ENCODE results near the gene PPM1E. TPM values are rescaled to one million over a fixed set of nuclear protein-coding genes. Genes with fewer than 3 reads are reported as not detected.

Gene PPM1E
- total RNA-seq, 2 donors from 2014 or later: 4.1 to 7.8 TPM

DNA sequence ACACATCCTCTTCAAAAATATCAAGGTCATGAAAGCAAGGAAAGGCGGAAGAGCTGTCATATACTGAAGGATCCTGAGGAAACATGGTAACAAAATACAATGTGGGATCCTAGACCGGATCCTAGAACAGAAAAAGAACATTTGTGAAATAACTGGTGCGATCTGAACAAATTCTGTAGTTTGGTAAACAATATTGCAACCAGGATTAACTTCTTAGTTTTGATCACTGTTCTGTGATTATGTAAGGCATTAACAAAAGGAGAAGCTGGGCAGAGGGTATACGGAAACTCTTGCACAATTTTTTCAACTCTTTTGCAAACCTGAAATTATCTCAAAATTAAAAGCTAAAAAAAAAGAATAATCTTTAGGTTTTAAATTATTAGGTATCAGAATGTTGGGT is 241.3 kb downstream of the PPM1E start:
- H3K4me3 ChIP-seq: no peak overlapping the region
- intact Hi-C loops (cut with DNase I): no loop called here
- DNase-seq (ENCODE audit: low spot score): no peak
- H3K36me3 ChIP-seq: no peaks in the 10 kb centered on the region
- no peak overlapping the region for H3K27ac ChIP-seq
- H3K4me1 ChIP-seq (replicated peaks): no peaks in the 10 kb centered on the region
- TF ChIP-seq POLR2AphosphoS5 (IDR thresholded peaks at IDR 0.05) (no peak), CTCF (IDR thresholded peaks at IDR 0.05) (no peak), POLR2A (IDR thresholded peaks at IDR 0.05) (no peak)
- no peaks in the 10 kb centered on the region for H3K27me3 ChIP-seq (replicated peaks; ENCODE audit: insufficient read depth)
- 84% methylated on average over 4 of the region's 4 CpGs for WGBS
- no peaks in the 10 kb centered on the region for H3K9me3 ChIP-seq

GRCh38 chr17:58997756-58998553 is 242.3 kb downstream of the PPM1E start:
- no peaks in the 10 kb centered on the region for H3K4me1 ChIP-seq (replicated peaks)
- H3K36me3 ChIP-seq: no peaks in the 10 kb centered on the region
- TF ChIP-seq POLR2A (IDR thresholded peaks at IDR 0.05): no peak
- no peak for TF ChIP-seq POLR2AphosphoS5 (IDR thresholded peaks at IDR 0.05)
- TF ChIP-seq CTCF (IDR thresholded peaks at IDR 0.05): no peak
- 71% methylated on average over 7 of the region's 7 CpGs for WGBS
- intact Hi-C loops (cut with DNase I): no loop called here
- no peak for DNase-seq (ENCODE audit: low spot score)
- H3K9me3 ChIP-seq: no peaks in the 10 kb centered on the region
- H3K27ac ChIP-seq: no peak overlapping the region
- H3K27me3 ChIP-seq (replicated peaks; ENCODE audit: insufficient read depth): no peaks in the 10 kb centered on the region
- H3K4me3 ChIP-seq: no peak overlapping the region

DNA sequence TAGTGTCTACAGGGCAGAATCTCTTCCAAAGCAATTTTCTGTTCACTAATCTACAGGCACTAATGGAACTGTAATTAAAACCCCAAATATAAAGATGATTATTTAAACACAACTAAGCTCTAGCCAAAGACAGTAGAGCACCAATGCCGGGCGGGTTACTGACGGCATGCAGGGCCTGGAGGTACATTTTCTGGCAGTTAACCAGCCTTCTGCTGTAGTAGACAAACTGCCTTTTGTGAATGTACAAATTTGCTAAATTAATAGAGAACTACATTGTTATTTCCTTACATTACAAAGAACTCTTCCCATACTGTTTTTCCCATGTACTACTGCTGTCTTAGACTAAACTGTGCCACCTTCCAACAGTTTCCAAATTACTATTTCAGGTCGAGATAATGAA is 243.2 kb downstream of the PPM1E start:
- Histone ChIP-seq H3K9me3 (no peaks in the 10 kb centered on the region), H3K4me3 (no peak overlapping the region), H3K27me3 (replicated peaks; ENCODE audit: insufficient read depth) (no peaks in the 10 kb centered on the region), H3K36me3 (no peaks in the 10 kb centered on the region), H3K4me1 (replicated peaks) (no peaks in the 10 kb centered on the region), H3K27ac (no peak overlapping the region)
- TF ChIP-seq CTCF (IDR thresholded peaks at IDR 0.05): no peak
- no peak for TF ChIP-seq POLR2A (IDR thresholded peaks at IDR 0.05)
- no peak for TF ChIP-seq POLR2AphosphoS5 (IDR thresholded peaks at IDR 0.05)
- DNase-seq (ENCODE audit: low spot score): no peak
- intact Hi-C loops (cut with DNase I): no loop called here
- 77% methylated on average over 4 of the region's 4 CpGs for WGBS

GRCh38 chr17:58999500-58999899 is 243.8 kb downstream of the PPM1E start:
- no peak for DNase-seq (ENCODE audit: low spot score)
- H3K36me3 ChIP-seq: no peaks in the 10 kb centered on the region
- no peaks in the 10 kb centered on the region for H3K4me1 ChIP-seq (replicated peaks)
- intact Hi-C loops (cut with DNase I): no loop called here
- TF ChIP-seq CTCF (IDR thresholded peaks at IDR 0.05): no peak
- no peak for TF ChIP-seq POLR2AphosphoS5 (IDR thresholded peaks at IDR 0.05)
- no peak for TF ChIP-seq POLR2A (IDR thresholded peaks at IDR 0.05)
- 97% methylated on average over 1 of the region's 1 CpG for WGBS
- no peak overlapping the region for H3K27ac ChIP-seq
- no peaks in the 10 kb centered on the region for H3K27me3 ChIP-seq (replicated peaks; ENCODE audit: insufficient read depth)
- no peak overlapping the region for H3K4me3 ChIP-seq
- no peaks in the 10 kb centered on the region for H3K9me3 ChIP-seq

- H3K27me3 ChIP-seq (replicated peaks; ENCODE audit: insufficient read depth): no peaks in the 10 kb centered on the region
- H3K9me3 ChIP-seq: no peaks in the 10 kb centered on the region
- H3K4me3 ChIP-seq: no peak overlapping the region
- DNase-seq (ENCODE audit: low spot score): no peak
- TF ChIP-seq CTCF (IDR thresholded peaks at IDR 0.05) (no peak), POLR2AphosphoS5 (IDR thresholded peaks at IDR 0.05) (no peak), POLR2A (IDR thresholded peaks at IDR 0.05) (no peak)
- no peak overlapping the region for H3K27ac ChIP-seq
- H3K36me3 ChIP-seq: no peaks in the 10 kb centered on the region
- H3K4me1 ChIP-seq (replicated peaks): no peaks in the 10 kb centered on the region
- 96% methylated on average over 1 of the region's 1 CpG for WGBS
- intact Hi-C loops (cut with DNase I): loop anchor here (5.0 kb wide), 1 partner anchor 288 kb away; no protein-coding TSS in a partner anchor
Observed at GRCh38 chr17:59000022-59000421, 244.4 kb downstream of the PPM1E start.

All from prostate gland (tissue), 2 donors.